SH-SY5Y (cell line): ENCODE measurements around the gene HBG1.

Source experiments
- GATA2 ChIP-seq: IDR thresholded peaks from 2 replicates; pipeline ENCODE4 v1.6.1; 2011; ENCODE audit warnings: mild to moderate bottlenecking, low read depth, low read length
- GATA3 ChIP-seq: IDR thresholded peaks from 2 replicates; pipeline ENCODE4 v1.6.1; 2011; ENCODE audit warnings: low read depth, mild to moderate bottlenecking, low read length, moderate library complexity

DNA sequence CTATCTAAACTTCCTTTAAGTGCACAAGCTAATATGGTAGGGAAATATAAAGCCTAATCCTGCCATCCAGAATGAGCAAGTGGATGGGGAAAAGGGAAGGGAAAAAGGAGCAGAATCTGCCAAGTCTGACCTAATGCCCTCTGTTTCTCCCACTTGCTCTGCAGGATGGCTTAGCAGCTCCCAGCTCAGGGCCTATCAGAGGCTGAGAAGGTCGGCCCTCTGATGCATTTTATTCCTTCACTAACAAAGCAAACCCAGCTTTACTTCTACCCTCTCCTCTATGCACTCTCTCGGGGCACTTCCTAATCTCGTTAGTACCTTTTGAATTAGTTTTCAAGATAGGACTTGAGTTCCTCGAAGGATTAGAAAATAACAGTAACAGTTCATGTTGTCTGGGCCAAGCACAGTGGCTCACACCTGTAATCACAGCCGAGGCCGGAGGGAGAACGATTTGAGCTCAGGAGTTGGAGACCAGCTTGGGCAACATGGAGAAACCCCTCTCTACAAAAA, 39.2 kb downstream of the HBG1 start:
- TF ChIP-seq GATA3: no peak
- no peak for TF ChIP-seq GATA2
